C4-2B (cell line): ENCODE measurements around the gene IPO9.

Experiments used
- H3K27ac ChIP-seq: fragments of 450-650 bp; 2 replicates; pipeline ENCODE4 v1.5.1; 2017
- CTCF ChIP-seq: fragments of 450-650 bp; conservative IDR thresholded peaks from 2 replicates; pipeline ENCODE4 v1.5.1; 2017; ENCODE audit warnings: mild to moderate bottlenecking
- ZFX ChIP-seq: fragments of 450-650 bp; IDR thresholded peaks from 2 replicates; pipeline ENCODE4 v1.6.1; 2017

IPO9 gene

GRCh38 chr1:201828820-201829774, at the start of gene IPO9:
Gene IPO9, plus strand, starts transcription at chr1:201829157. Its CDS starts 53 bp downstream, at chr1:201829210.
- TF ChIP-seq ZFX (peak; percentile 31; the same call in 1 of the 2 replicates), CTCF (peak; percentile 99)
- peak within 1 kb of the TSS; percentile 95 for H3K27ac ChIP-seq

GRCh38 chr1:201779351-201779880, 49.5 kb upstream of the IPO9 start:
- peak overlapping the region; percentile 71 for H3K27ac ChIP-seq
- no peak for TF ChIP-seq ZFX
- no peak for TF ChIP-seq CTCF

- TF ChIP-seq ZFX = no peak
- peak overlapping the region; percentile 49 for H3K27ac ChIP-seq
These were observed 48.0 kb upstream of the IPO9 start for GRCh38 chr1:201780952-201781351.

- H3K27ac ChIP-seq = peak overlapping the region; percentile 49
- TF ChIP-seq ZFX = no peak
- TF ChIP-seq CTCF = no peak
These were observed 47.5 kb upstream of the IPO9 start for GRCh38 chr1:201781437-201781836.

- H3K27ac ChIP-seq = no peak overlapping the region
- TF ChIP-seq CTCF (no peak), ZFX (no peak)
These were observed 46.6 kb upstream of the IPO9 start for GRCh38 chr1:201782353-201782752.

- TF ChIP-seq CTCF = no peak
- TF ChIP-seq ZFX = no peak
- H3K27ac ChIP-seq = no peak overlapping the region
These were observed 45.9 kb upstream of the IPO9 start for GRCh38 chr1:201783058-201783457.

- no peak for TF ChIP-seq ZFX
- no peak for TF ChIP-seq CTCF
- H3K27ac ChIP-seq = no peak overlapping the region
These were observed 45.4 kb upstream of the IPO9 start for GRCh38 chr1:201783572-201783971.
